ENCODE measurements around the gene HEMK1.

DNA sequence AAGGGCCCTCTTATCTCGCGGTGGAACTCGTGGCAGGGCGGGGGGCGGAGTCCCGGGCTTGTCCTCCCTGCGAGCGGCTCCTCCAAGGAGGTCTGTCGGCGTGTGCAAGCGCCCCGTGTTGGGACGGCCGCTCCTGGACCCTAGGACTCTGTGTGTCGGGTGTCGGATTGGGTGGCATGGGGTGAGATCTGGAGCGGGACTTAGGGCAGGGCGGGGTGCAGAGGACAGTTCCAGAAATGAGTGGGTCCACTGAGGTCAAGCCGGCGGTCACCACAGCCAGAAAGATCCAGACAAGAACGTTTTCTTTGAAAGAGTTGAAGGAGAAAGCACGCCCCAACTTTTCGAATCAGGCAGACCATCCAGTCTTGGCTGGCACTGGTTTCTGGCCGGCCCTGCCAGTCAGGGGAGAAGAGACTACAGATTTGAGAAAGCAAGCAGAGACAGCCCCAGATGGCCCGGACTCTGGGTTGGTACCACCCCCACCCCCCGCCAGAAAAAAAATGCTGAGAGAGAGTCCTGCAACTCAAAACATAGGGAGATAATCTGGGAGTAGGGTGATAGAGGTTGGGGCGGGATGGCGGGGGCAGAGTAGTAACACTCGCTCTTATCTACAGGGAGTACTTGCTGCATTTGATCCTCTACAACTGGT is 43.0 kb downstream of the HEMK1 start:
- TF ChIP-seq, protein P1, sequence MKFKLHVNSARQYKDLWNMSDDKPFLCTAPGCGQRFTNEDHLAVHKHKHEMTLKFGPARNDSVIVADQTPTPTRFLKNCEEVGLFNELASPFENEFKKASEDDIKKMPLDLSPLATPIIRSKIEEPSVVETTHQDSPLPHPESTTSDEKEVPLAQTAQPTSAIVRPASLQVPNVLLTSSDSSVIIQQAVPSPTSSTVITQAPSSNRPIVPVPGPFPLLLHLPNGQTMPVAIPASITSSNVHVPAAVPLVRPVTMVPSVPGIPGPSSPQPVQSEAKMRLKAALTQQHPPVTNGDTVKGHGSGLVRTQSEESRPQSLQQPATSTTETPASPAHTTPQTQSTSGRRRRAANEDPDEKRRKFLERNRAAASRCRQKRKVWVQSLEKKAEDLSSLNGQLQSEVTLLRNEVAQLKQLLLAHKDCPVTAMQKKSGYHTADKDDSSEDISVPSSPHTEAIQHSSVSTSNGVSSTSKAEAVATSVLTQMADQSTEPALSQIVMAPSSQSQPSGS (CRISPR knock-in tag; IDR thresholded peaks at IDR 0.05; ENCODE audit: borderline replicate concordance, low read depth), result no peak
- TF ChIP-seq FOXP1 (CRISPR knock-in tag; IDR thresholded peaks at IDR 0.05; ENCODE audit: borderline replicate concordance) (no peak), CTCF (IDR thresholded peaks at IDR 0.05) (no peak), ATF3 (CRISPR knock-in tag; conservative IDR thresholded peaks at IDR 0.05) (no peak), ELF4 (CRISPR knock-in tag; IDR thresholded peaks at IDR 0.05; ENCODE audit: low read depth) (no peak)
